HepG2 (cell line): ENCODE measurements around the gene DLL4. TPM values are rescaled to one million over a fixed set of nuclear protein-coding genes. Genes with fewer than 3 reads are reported as not detected.

Source experiments
- ATAC-seq: fragments of 200-7000 bp; cut with Tn5 transposase; 3 replicates; pipeline ENCODE4 v1.9.1; 2020; ENCODE audit warnings: mild to moderate bottlenecking, moderate library complexity
- BruUV-seq: library from RNA; stranded (reverse); fragments of 400-500 nt; replicated peaks from 2 replicates; lab custom pipeline; 2021; lab: Mats Ljungman, UMichigan
- CTCF ChIA-PET: fragments of 300-600 bp; formaldehyde crosslinking; extraction: SDS; loops from one replicate; lab custom pipeline; 2021; ENCODE audit warnings: low total read pairs, inconsistent platforms, low intra/inter-chr PET ratio; lab: Yijun Ruan, JAX
- POLR2A ChIA-PET: fragments of 350-600 bp; sonication (Branson Sonifier 250); formaldehyde crosslinking; loops from one replicate; lab custom pipeline; 2020; ENCODE audit warnings: antibody characterized with exemption, inconsistent platforms; lab: Yijun Ruan, JAX
- DNase-seq: peaks from one replicate; pipeline ENCODE4 v3.0.0-alpha.2; 2015; ENCODE audit warnings: low spot score
- FAIRE-seq: peaks from 3 replicates; lab custom pipeline; 2011; peaks lifted over from hg19 to GRCh38; lab: Jason Lieb, UNC
- H2AFZ ChIP-seq: one replicate; pipeline ENCODE4 v1.6.1; 2011; ENCODE audit warnings: low read length, inconsistent platforms
- H3K27ac ChIP-seq: fragments of 300-600 bp; 3 replicates; pipeline ENCODE4 v1.8.0; 2011; ENCODE audit warnings: mixed run types, mild to moderate bottlenecking, mixed read lengths, low read length, inconsistent platforms; ENCODE audit not compliant: insufficient read depth; ENCODE audit errors: extremely low read length
- H3K27me3 ChIP-seq, 2 experiments: fragments of 200-600 bp in 1 of 2; 2 replicates in 1 of 2; 3 replicates in 1 of 2; pipeline versions ENCODE4 v1.6.0 to v1.8.0; 2011; ENCODE audit warnings: low read length in 2 of 2, mild to moderate bottlenecking in 2 of 2, moderate library complexity in 2 of 2, inconsistent platforms in 1 of 2; ENCODE audit not compliant: insufficient read depth in 2 of 2, control insufficient read depth in 1 of 2
- H3K36me3 ChIP-seq, 2 experiments: fragments of 200-600 bp in 1 of 2; replicated peaks in 1 of 2; 2 replicates in 1 of 2; 3 replicates in 1 of 2; pipeline versions ENCODE4 v1.5.1 to v1.8.0; 2011; ENCODE audit warnings: low read length in 2 of 2, inconsistent platforms in 1 of 2; ENCODE audit not compliant: insufficient read depth in 2 of 2, control insufficient read depth in 1 of 2
- H3K4me1 ChIP-seq: 2 replicates; pipeline ENCODE4 v1.5.1; 2012; ENCODE audit warnings: low read length, inconsistent platforms; ENCODE audit not compliant: insufficient read depth
- H3K4me2 ChIP-seq: 2 replicates; pipeline ENCODE4 v1.6.0; 2011; ENCODE audit warnings: low read depth, low read length, inconsistent platforms
- H3K4me3 ChIP-seq, 3 experiments: fragments of 200-600 bp in 1 of 3; sonication (generic), shearing (Covaris generic) in 1 of 3; replicated peaks in 1 of 3; 2 replicates each; pipeline ENCODE4 v1.5.1; 2011 to 2016; ENCODE audit warnings: low read length in 3 of 3, inconsistent platforms in 2 of 3, low read depth in 2 of 3, mild to moderate bottlenecking in 2 of 3, control low read depth in 1 of 3, mixed read lengths in 1 of 3; ENCODE audit not compliant: insufficient read depth in 1 of 3
- H3K79me2 ChIP-seq: one replicate; pipeline ENCODE4 v1.6.1; 2011; ENCODE audit warnings: low read length, inconsistent platforms; ENCODE audit not compliant: insufficient read depth
- H3K9ac ChIP-seq: 2 replicates; pipeline ENCODE4 v1.6.0; 2011; ENCODE audit warnings: mild to moderate bottlenecking, low read depth, low read length, inconsistent platforms; ENCODE audit not compliant: insufficient read depth
- H3K9me3 ChIP-seq: 2 replicates; pipeline ENCODE4 v1.5.1; 2012; ENCODE audit warnings: mild to moderate bottlenecking, low read length
- H4K20me1 ChIP-seq: 2 replicates; pipeline ENCODE4 v1.6.0; 2011; ENCODE audit warnings: inconsistent platforms, mild to moderate bottlenecking, low read length, moderate library complexity; ENCODE audit not compliant: insufficient read depth
- HOXA5 ChIP-seq: sonication (generic); formaldehyde crosslinking; IDR thresholded peaks from 2 replicates; pipeline ENCODE4 v1.4.0; 2020; ENCODE audit warnings: missing genetic modification reagents
- SAP130 ChIP-seq: IDR thresholded peaks from 2 replicates; pipeline ENCODE4 v1.6.1; 2016; ENCODE audit warnings: low read depth
- YEATS4 ChIP-seq: sonication (generic); formaldehyde crosslinking; IDR thresholded peaks from 2 replicates; pipeline ENCODE4 v1.4.0; 2020; ENCODE audit warnings: missing genetic modification reagents, borderline replicate concordance
- ZNF501 ChIP-seq: sonication (generic); formaldehyde crosslinking; IDR thresholded peaks from 2 replicates; pipeline ENCODE4 v1.5.1; 2020; ENCODE audit warnings: mild to moderate bottlenecking, moderate library complexity, missing genetic modification reagents
- ZNF530 ChIP-seq: sonication (generic); formaldehyde crosslinking; IDR thresholded peaks from 2 replicates; pipeline ENCODE4 v1.5.0; 2020; ENCODE audit warnings: low read depth, mild to moderate bottlenecking, missing genetic modification reagents
- ZNF576 ChIP-seq: sonication (generic); formaldehyde crosslinking; IDR thresholded peaks from 2 replicates; pipeline ENCODE4 v1.4.0; 2020; ENCODE audit warnings: mild to moderate bottlenecking, missing genetic modification reagents
- WGBS: methylation state at CpG from one replicate; pipeline ENCODE4 v1.1.6; 2017; ENCODE audit warnings: low lambda C conversion rate; 5-methylcytosine and 5-hydroxymethylcytosine counted together
- in situ Hi-C: cut with HindIII; loops from 2 replicates; pipeline ENCODE4 v1.10.0; 2017; ENCODE audit warnings: low pct_unique_long_range_greater_than_20kb; ENCODE audit not compliant: extremely low pct_ligation_motif_present
- intact Hi-C: fragments of 100-400 bp; cut with micrococcal nuclease; formaldehyde crosslinking; loops from one replicate; pipeline ENCODE4 v1.10.0; 2022; ENCODE audit not compliant: unreplicated experiment
- polyA plus RNA-seq, 8 experiments: library from polyadenylated mRNA; depleted of rRNA in 3 of 8; stranded (reverse) in 7 of 8; unstranded in 1 of 8; fragments of >200 nt; fragmentation: Illumina TruSeq in 4 of 8; extraction: Trizol in 4 of 8; gene quantifications; 2 replicates each; pipeline versions ENCODE4 v1.2.1 to v1.2.3, GENCODE V29; 2011 to 2016; ENCODE audit warnings: low read depth in 4 of 8, missing spikeins in 1 of 8, mixed read lengths in 1 of 8; ENCODE audit not compliant: insufficient read depth in 1 of 8
- total RNA-seq, 5 experiments: library from RNA; depleted of rRNA; stranded (reverse); fragments of >200 nt; fragmentation: Illumina TruSeq; extraction: Trizol; gene quantifications; 2 replicates each; pipeline ENCODE4 v1.2.3, GENCODE V29; 2016; ENCODE audit warnings: low read depth in 1 of 5
- TF ChIP-seq, protein P1 (sequence below): sonication (generic); formaldehyde crosslinking; IDR thresholded peaks from 2 replicates; pipeline ENCODE4 v1.4.0; 2020; ENCODE audit warnings: mild to moderate bottlenecking, missing genetic modification reagents

Gene DLL4
- total and polyA plus RNA-seq, 2 of the 13 experiments (the other 11 are each of a cell fraction or from before 2014, with no cell fraction given): 0.20 to 0.25 TPM

DNA sequence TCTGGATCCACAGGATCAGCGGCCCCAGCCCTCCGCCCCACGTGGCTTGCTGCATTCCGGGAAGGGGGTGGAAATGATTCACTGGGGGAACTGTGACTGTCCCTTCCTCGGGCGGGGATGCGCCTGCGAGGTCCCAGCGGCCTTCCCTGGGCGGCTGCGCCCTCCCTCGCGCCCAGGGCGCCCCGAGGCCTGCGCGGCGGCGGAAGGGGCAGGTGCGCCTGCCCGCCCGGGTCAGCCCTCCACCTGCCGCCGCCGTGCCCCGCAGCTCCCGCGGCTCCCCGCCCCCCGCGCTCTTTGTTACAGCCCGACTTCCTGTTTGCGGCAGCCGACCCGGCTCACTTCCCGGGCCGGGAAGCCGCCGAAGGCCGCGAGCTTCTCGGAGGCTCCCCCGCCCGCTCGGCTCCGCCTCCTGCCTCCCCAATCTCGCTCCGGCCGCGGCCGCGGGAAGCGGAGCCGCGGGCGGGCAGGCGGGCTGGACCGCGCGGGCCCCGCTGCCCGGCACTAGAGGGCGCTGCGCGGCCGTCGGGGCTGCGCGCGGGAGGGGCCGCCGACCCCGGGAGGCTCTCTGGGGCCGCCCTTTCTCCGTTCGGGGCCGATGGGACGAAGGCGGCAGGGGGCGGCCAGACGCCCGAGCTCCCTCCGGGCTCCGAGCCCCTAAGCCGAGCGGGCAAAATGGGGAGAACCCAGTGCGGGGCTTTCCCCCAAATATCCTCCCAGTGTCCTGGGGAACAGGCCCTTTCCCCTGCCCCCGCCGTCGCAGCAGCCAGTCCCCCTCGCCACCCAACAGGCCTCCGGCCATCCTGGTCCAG lies 12.6 kb downstream of the DLL4 start (continued):
- 0 out of 2 replicates have a peak, but pooled peaks have one; percentile 12 for TF ChIP-seq HOXA5

- POLR2A ChIA-PET: interaction anchor here (0.7 to 2.1 kb wide), 4 partner anchors 14 to 246 kb away, joined by 3 to 10 read pairs (median 4); partner anchors contain the start of gene DLL4
- BruUV-seq: no TSS peak
- Histone ChIP-seq H4K20me1 (no peaks in the 10 kb centered on the region), H3K79me2 (no peaks in the 10 kb centered on the region), H2AFZ (peak overlapping the region; percentile 44), H3K9ac (peak overlapping the region; percentile 45; the same call in 1 of the 2 replicates), H3K4me2 (peak overlapping the region; percentile 99), H3K4me1 (peaks cover 51% of the 10 kb centered on the region), H3K4me3 (peak overlapping the region; percentile 41 to 78 (median 66)), H3K27ac (no peak overlapping the region), H3K36me3 (no peaks in the 10 kb centered on the region), H3K9me3 (no peaks in the 10 kb centered on the region), H3K27me3 (peaks cover 0 to 42% of the 10 kb centered on the region in 2 experiments; a peak in 3 of 5 replicates)
- CTCF ChIA-PET: interaction anchor here (0.8 to 1.3 kb wide), 2 partner anchors 78 to 81 kb away, joined by 3 read pairs; no protein-coding TSS in a partner anchor
- WGBS: 27% methylated on average over 14 of the region's 15 CpGs
- no peak for DNase-seq
- ATAC-seq: peak; percentile 4
- no peak for FAIRE-seq
- intact Hi-C loops: loop anchor here (5.0 kb wide), 1 partner anchor 35 kb away; no protein-coding TSS in a partner anchor
- in situ Hi-C loops: no loop called here
- TF ChIP-seq ZNF576 (peak; percentile 40; the same call in 1 of the 2 replicates), ZNF501 (CRISPR knock-in tag) (0 out of 2 replicates have a peak, but pooled peaks have one; percentile 3), YEATS4 (CRISPR knock-in tag) (no peak), ZNF530 (CRISPR knock-in tag) (no peak), SAP130 (CRISPR knock-in tag) (no peak)
- TF ChIP-seq, protein P1, sequence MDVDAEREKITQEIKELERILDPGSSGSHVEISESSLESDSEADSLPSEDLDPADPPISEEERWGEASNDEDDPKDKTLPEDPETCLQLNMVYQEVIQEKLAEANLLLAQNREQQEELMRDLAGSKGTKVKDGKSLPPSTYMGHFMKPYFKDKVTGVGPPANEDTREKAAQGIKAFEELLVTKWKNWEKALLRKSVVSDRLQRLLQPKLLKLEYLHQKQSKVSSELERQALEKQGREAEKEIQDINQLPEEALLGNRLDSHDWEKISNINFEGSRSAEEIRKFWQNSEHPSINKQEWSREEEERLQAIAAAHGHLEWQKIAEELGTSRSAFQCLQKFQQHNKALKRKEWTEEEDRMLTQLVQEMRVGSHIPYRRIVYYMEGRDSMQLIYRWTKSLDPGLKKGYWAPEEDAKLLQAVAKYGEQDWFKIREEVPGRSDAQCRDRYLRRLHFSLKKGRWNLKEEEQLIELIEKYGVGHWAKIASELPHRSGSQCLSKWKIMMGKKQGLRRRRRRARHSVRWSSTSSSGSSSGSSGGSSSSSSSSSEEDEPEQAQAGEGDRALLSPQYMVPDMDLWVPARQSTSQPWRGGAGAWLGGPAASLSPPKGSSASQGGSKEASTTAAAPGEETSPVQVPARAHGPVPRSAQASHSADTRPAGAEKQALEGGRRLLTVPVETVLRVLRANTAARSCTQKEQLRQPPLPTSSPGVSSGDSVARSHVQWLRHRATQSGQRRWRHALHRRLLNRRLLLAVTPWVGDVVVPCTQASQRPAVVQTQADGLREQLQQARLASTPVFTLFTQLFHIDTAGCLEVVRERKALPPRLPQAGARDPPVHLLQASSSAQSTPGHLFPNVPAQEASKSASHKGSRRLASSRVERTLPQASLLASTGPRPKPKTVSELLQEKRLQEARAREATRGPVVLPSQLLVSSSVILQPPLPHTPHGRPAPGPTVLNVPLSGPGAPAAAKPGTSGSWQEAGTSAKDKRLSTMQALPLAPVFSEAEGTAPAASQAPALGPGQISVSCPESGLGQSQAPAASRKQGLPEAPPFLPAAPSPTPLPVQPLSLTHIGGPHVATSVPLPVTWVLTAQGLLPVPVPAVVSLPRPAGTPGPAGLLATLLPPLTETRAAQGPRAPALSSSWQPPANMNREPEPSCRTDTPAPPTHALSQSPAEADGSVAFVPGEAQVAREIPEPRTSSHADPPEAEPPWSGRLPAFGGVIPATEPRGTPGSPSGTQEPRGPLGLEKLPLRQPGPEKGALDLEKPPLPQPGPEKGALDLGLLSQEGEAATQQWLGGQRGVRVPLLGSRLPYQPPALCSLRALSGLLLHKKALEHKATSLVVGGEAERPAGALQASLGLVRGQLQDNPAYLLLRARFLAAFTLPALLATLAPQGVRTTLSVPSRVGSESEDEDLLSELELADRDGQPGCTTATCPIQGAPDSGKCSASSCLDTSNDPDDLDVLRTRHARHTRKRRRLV (CRISPR knock-in tag): 0 out of 2 replicates have a peak, but pooled peaks have one; percentile 46
Observed at GRCh38 chr15:40942337-40942854, 13.3 kb downstream of the DLL4 start.
